Measurements from ENCODE around the gene RPN2.

GRCh38 chr20:37284691-37285161, 105.6 kb downstream of the RPN2 start:
- TF ChIP-seq CTCF (optimal IDR thresholded peaks at IDR 0.05 in 1 of 3, IDR thresholded peaks at IDR 0.05 in 1 of 3, conservative IDR thresholded peaks at IDR 0.05 in 1 of 3; ENCODE audit: extremely low read depth in 1 of 3, insufficient read depth in 2 of 3, low read length in 3 of 3) (no peak), EZH2 (IDR thresholded peaks at IDR 0.05; ENCODE audit: low read length) (no peak)

Measured in keratinocyte (primary cell).